WERI-Rb-1 (cell line): ENCODE results near the gene MAL.

Experiments
- DNase-seq: peaks from one replicate; pipeline ENCODE4 v3.0.0-alpha.2; 2020
- H3K27ac ChIP-seq: fragments of 250-450 bp; sonication (Bioruptor Pico); 2 replicates; pipeline ENCODE4 v1.5.1; 2020; ENCODE audit warnings: mild to moderate bottlenecking, moderate library complexity
- H3K27me3 ChIP-seq: fragments of 250-450 bp; sonication (Bioruptor Pico); 2 replicates; pipeline ENCODE4 v1.5.1; 2021; ENCODE audit warnings: mild to moderate bottlenecking, low read depth, moderate library complexity; ENCODE audit not compliant: insufficient read depth, severe bottlenecking
- H3K36me3 ChIP-seq: fragments of 250-450 bp; sonication (Bioruptor Pico); 2 replicates; pipeline ENCODE4 v1.5.1; 2020; ENCODE audit warnings: mild to moderate bottlenecking, moderate library complexity
- H3K4me3 ChIP-seq: 2 replicates; pipeline ENCODE4 v1.5.1; 2011; ENCODE audit warnings: low read depth, mild to moderate bottlenecking, control low read depth, low read length
- H3K9me3 ChIP-seq: fragments of 250-450 bp; sonication (Bioruptor Pico); 2 replicates; pipeline ENCODE4 v1.5.1; 2021; ENCODE audit warnings: mild to moderate bottlenecking, moderate library complexity; ENCODE audit not compliant: severe bottlenecking
- CTCF ChIP-seq: IDR thresholded peaks from 2 replicates; pipeline ENCODE4 v1.5.1; 2011; ENCODE audit warnings: low read depth, mild to moderate bottlenecking, control low read depth, inconsistent platforms, low read length

MAL gene

GRCh38 chr2:95051626-95052025, 26.1 kb downstream of the MAL start:
- no peaks in the 10 kb centered on the region for H3K27me3 ChIP-seq
- H3K36me3 ChIP-seq = no peaks in the 10 kb centered on the region
- no peak for DNase-seq

GRCh38 chr2:95052307-95052706, 26.8 kb downstream of the MAL start:
- Histone ChIP-seq H3K4me3 (no peak overlapping the region), H3K27me3 (no peaks in the 10 kb centered on the region), H3K27ac (no peak overlapping the region), H3K36me3 (no peaks in the 10 kb centered on the region), H3K9me3 (no peaks in the 10 kb centered on the region)
- DNase-seq = no peak
- no peak for TF ChIP-seq CTCF

More at GRCh38 chr2:95051626-95052025, 26.1 kb downstream of the MAL start:
- Histone ChIP-seq H3K4me3 (no peak overlapping the region), H3K9me3 (no peaks in the 10 kb centered on the region), H3K27ac (no peak overlapping the region)
- no peak for TF ChIP-seq CTCF

GRCh38 chr2:95052804-95053479, 27.4 kb downstream of the MAL start:
- no peak for TF ChIP-seq CTCF
- no peak overlapping the region for H3K4me3 ChIP-seq

GRCh38 chr2:95053543-95053942, 28.0 kb downstream of the MAL start:
- H3K36me3 ChIP-seq = no peaks in the 10 kb centered on the region
- H3K27me3 ChIP-seq = no peaks in the 10 kb centered on the region
- peak; percentile 44 for TF ChIP-seq CTCF
- no peak overlapping the region for H3K4me3 ChIP-seq
- no peak overlapping the region for H3K27ac ChIP-seq
- H3K9me3 ChIP-seq = no peaks in the 10 kb centered on the region
- no peak for DNase-seq

More at GRCh38 chr2:95052804-95053479, 27.4 kb downstream of the MAL start:
- no peaks in the 10 kb centered on the region for H3K36me3 ChIP-seq
- no peaks in the 10 kb centered on the region for H3K27me3 ChIP-seq
- H3K9me3 ChIP-seq = no peaks in the 10 kb centered on the region
- H3K27ac ChIP-seq = no peak overlapping the region
- no peak for DNase-seq

GRCh38 chr2:95054016-95054415, 28.5 kb downstream of the MAL start:
- Histone ChIP-seq H3K36me3 (no peaks in the 10 kb centered on the region), H3K27ac (no peak overlapping the region), H3K4me3 (no peak overlapping the region), H3K9me3 (no peaks in the 10 kb centered on the region), H3K27me3 (no peaks in the 10 kb centered on the region)
- DNase-seq = no peak
- TF ChIP-seq CTCF = no peak

GRCh38 chr2:95055262-95055661, 29.8 kb downstream of the MAL start:
- H3K9me3 ChIP-seq = no peaks in the 10 kb centered on the region
- no peaks in the 10 kb centered on the region for H3K36me3 ChIP-seq
- no peak for TF ChIP-seq CTCF
- no peaks in the 10 kb centered on the region for H3K27me3 ChIP-seq
- no peak overlapping the region for H3K27ac ChIP-seq
- H3K4me3 ChIP-seq = no peak overlapping the region
- no peak for DNase-seq
